HG02943 (cell line): Measurements from ENCODE around the gene PLAC8.
"Not testable (repeated sequence)": the region's sequence is repeated elsewhere in the genome, so short reads cannot be mapped to it uniquely, and the experiment has no call there.

ENCODE experiments used
- ATAC-seq: cut with Tn5 transposase; IDR thresholded peaks from one replicate; pipeline ENCODE4 v1.9.1; 2021; ENCODE audit warnings: mild to moderate bottlenecking, low read depth, moderate library complexity; ENCODE audit not compliant: unreplicated experiment

The PLAC8 gene

GRCh38 chr4:83114576-83114975, at the start of gene PLAC8:
PLAC8 (minus strand) TSS chr4:83114729; CDS start chr4:83107921, 6,808 bp downstream.
- peak; percentile 45 for ATAC-seq

- ATAC-seq = no peak
Observed at GRCh38 chr4:83153417-83153816, 38.9 kb upstream of the PLAC8 start.

GRCh38 chr4:83152746-83153145, 38.2 kb upstream of the PLAC8 start:
- ATAC-seq = no peak

- ATAC-seq = no peak
Observed at GRCh38 chr4:83151651-83152050, 37.1 kb upstream of the PLAC8 start.

- ATAC-seq = no peak
Observed at GRCh38 chr4:83150653-83151330, 36.3 kb upstream of the PLAC8 start.

GRCh38 chr4:83149865-83150652, 35.5 kb upstream of the PLAC8 start:
- no peak for ATAC-seq

- no peak for ATAC-seq
Observed at GRCh38 chr4:83146841-83147240, 32.3 kb upstream of the PLAC8 start.

GRCh38 chr4:83145776-83146175, 31.2 kb upstream of the PLAC8 start:
- ATAC-seq = not testable (repeated sequence)

GRCh38 chr4:83139514-83140156, 25.1 kb upstream of the PLAC8 start:
- no peak for ATAC-seq

GRCh38 chr4:83138946-83139345, 24.4 kb upstream of the PLAC8 start:
- no peak for ATAC-seq

GRCh38 chr4:83132065-83132464, 17.5 kb upstream of the PLAC8 start:
- no peak for ATAC-seq

GRCh38 chr4:83129264-83129663, 14.7 kb upstream of the PLAC8 start:
- no peak for ATAC-seq

- ATAC-seq = no peak
Observed at GRCh38 chr4:83128240-83128929, 13.9 kb upstream of the PLAC8 start.

- no peak for ATAC-seq
Observed at GRCh38 chr4:83125738-83126141, 11.2 kb upstream of the PLAC8 start.

- ATAC-seq = peak; percentile 77
Observed at GRCh38 chr4:83124111-83124780, 9.7 kb upstream of the PLAC8 start.

- no peak for ATAC-seq
Observed at GRCh38 chr4:83121246-83121645, 6.7 kb upstream of the PLAC8 start.

- no peak for ATAC-seq
Observed at GRCh38 chr4:83118869-83119268, 4.3 kb upstream of the PLAC8 start.

GRCh38 chr4:83115656-83116285, 1.2 kb upstream of the PLAC8 start:
- ATAC-seq = no peak

GRCh38 chr4:83115000-83115399, 471 bp upstream of the PLAC8 start:
- no peak for ATAC-seq

GRCh38 chr4:83113429-83113786, 1.1 kb downstream of the PLAC8 start:
- no peak for ATAC-seq
